DMS114 treated with DMSO at 0.1 percent for 48 hours (cell line): ENCODE results near the gene AVPI1.
"Not testable (repeated sequence)": the region's sequence is repeated elsewhere in the genome, so short reads cannot be mapped to it uniquely, and the experiment has no call there.

Experiments used
- DNase-seq: peaks from one replicate; lab custom pipeline; 2025; ENCODE audit not compliant: unreplicated experiment; lab: John Stamatoyannopoulos, UW

Gene AVPI1

GRCh38 chr10:97713339-97713825, 26.3 kb upstream of the AVPI1 start, which contains the start of gene MARVELD1:
TSS of gene MARVELD1 (plus strand) at chr10:97713730. CDS start at chr10:97713877, 147 bp downstream.
- DNase-seq, result peak; percentile 73

- no peak for DNase-seq
Measured at GRCh38 chr10:97711640-97712572, 24.9 kb upstream of the AVPI1 start.

- DNase-seq, result peak; percentile 65
Measured at GRCh38 chr10:97708976-97709946, 22.2 kb upstream of the AVPI1 start.

GRCh38 chr10:97708167-97708566, 21.1 kb upstream of the AVPI1 start:
- no peak for DNase-seq

GRCh38 chr10:97707134-97707861, 20.3 kb upstream of the AVPI1 start:
- no peak for DNase-seq

- DNase-seq, result no peak
Measured at GRCh38 chr10:97705006-97705670, 18.1 kb upstream of the AVPI1 start.

- no peak for DNase-seq
Measured at GRCh38 chr10:97704341-97704740, 17.3 kb upstream of the AVPI1 start.

- DNase-seq, result no peak
Measured at GRCh38 chr10:97703398-97704067, 16.5 kb upstream of the AVPI1 start.

GRCh38 chr10:97701438-97702069, 14.5 kb upstream of the AVPI1 start:
- peak; percentile 79 for DNase-seq

- not testable (repeated sequence) for DNase-seq
Measured at GRCh38 chr10:97698072-97698655, 11.1 kb upstream of the AVPI1 start.

GRCh38 chr10:97690133-97690532, 3.1 kb upstream of the AVPI1 start:
- no peak for DNase-seq

GRCh38 chr10:97689559-97690020, 2.5 kb upstream of the AVPI1 start:
- DNase-seq, result no peak

- DNase-seq, result peak; percentile 39
Measured at GRCh38 chr10:97687785-97688781, 1.0 kb upstream of the AVPI1 start.

GRCh38 chr10:97686301-97686961, 610 bp downstream of the AVPI1 start:
- DNase-seq, result no peak

GRCh38 chr10:97685395-97685958, 1.6 kb downstream of the AVPI1 start:
- DNase-seq, result peak; percentile 17

GRCh38 chr10:97684866-97685394, 2.1 kb downstream of the AVPI1 start:
- no peak for DNase-seq
